ENCODE data around the gene LAD1.

Gene LAD1

DNA sequence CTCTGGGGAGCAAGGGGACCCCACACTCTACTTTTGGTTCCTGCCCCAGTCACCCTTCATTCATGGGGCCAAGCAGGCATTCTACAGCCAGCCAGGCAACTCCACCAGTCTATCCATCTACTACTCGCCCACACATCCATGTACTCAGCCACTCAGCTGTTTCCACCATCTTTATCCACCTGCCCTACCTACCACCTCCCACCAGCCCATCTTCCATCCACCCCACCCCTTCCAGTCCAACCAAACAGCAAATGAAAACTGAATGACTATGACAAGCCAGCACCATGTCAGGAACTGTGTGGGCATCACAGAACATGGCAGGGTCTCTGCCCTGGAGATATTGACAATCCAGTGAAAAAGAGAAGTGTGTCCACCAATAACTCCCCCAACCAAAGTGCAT, 7.9 kb downstream of the LAD1 start:
- DNase-seq = no peak

DNA sequence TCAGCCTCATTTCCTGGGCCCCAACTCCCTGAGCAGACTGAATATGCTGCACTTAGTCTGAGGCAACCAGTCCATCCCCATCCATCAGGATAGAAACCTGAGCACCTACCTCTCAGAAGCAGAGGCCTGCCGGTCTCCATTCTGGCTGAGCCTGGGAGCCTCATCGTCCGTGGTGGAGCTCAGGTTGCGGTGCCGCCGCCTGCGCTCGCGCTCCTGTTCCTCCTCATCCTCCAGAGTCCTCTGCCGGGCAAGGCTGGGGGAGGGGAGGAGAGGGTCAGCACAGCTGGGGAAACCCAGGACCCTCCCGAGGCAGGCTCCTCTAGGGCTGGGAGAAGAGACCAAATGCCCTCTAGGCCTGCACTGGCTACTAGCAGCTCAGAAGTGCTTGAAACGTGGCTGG, 10.1 kb downstream of the LAD1 start:
- no peak for DNase-seq

DNA sequence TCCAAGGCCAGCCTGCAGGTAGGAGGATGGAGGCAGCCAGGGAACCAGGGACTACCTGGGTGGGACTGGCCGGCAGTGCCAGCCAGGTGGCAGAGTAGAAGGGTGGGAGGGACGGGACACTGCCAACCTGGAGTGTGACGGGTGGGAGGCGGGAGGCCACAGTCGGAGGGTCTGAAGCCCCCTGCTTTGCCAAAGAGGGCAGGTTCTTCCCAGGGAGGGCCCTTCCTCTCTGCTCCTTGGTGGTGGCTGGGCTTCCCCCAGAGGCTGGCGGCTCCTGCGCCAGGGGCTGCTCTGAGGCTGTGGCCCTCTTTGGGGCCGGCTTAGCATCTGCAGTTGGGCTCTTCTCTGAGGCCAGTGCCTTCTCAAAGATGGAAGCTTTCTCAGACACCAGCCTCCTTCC, 12.9 kb downstream of the LAD1 start:
- no peak for DNase-seq

DNA sequence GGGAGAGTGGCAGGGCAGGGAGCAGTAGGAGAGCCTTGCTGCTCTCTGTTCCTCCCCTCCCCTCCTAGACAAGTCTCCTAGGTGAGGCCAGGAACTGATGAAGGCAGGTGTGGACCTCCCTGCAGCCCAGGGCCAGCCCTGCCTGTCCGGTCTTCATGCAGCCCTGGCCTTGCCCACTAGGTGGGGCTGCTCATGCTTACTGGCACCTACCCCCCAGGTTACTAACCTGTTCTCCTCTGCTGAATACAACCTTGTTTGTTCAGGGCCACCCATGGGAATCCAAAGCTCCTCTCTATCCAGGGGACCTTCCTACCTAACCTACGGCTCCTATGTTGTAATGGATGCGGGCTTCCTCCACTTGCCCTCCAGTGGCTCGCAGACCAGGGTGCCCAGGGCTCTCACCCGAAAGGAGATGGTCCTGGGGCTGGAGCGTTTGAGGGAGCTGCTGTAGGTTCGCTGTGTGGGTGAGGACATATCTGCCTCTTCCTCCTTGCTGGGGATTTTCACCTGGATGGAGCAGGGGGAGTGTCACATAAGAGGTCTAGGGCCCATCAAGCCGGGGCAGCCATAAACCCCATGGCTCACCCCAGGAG, 13.7 kb downstream of the LAD1 start:
- DNase-seq = peak; percentile 41

DNA sequence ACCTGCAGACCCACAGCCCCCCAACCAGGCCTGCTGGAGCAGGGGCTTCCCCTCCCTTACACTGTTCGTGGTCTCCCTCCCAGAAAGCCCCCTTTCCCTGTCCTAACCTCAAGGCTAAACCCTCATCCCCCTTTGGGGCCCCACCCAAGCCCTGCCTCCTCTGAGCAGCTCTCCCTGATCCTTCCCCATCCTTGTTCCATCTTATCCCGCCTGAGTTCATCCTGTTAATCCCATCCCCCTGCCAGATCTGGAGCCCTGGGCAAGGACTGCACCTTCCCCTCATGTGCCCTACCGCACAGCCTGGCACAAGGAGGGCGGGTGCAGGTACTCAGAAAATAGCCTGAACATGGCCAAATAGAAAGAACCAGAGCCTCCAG, 14.7 kb downstream of the LAD1 start:
- no peak for DNase-seq

DNA sequence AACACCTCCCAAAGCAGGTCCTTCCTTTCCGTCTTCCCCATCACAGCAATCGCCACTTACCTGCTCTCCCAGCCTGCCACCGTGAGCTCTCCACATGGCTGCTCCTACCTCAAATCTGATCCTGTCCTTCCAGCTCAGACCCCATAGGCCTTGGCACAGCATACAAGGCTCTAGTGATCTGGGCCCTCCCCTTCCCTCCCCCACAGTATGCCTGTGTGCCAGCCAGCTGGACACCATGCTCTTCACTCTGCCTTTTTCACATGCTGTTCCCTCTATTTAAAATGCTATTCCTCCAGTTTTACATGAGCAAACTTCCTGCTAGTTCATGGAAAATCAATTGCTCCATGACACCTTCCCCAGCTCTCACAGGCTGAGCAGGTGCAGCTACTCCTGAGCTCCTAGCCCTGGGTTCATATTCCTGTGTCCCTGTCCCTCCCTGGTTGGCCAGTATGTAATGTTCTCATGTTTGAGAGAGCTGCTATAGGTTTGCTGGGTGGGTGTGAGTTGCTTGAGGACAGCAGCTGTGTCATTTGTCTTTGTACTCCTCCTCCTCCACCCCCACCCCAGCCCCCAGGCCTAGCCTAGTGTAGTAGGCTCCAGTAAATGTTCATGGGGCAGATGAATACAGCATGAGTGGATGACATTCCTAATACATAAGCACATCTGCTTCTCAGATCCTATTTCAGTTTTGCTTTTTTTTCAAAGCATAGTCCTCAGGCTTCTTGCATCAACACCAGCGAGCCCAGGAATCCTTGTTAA, 15.3 kb downstream of the LAD1 start:
- no peak for DNase-seq

DNA sequence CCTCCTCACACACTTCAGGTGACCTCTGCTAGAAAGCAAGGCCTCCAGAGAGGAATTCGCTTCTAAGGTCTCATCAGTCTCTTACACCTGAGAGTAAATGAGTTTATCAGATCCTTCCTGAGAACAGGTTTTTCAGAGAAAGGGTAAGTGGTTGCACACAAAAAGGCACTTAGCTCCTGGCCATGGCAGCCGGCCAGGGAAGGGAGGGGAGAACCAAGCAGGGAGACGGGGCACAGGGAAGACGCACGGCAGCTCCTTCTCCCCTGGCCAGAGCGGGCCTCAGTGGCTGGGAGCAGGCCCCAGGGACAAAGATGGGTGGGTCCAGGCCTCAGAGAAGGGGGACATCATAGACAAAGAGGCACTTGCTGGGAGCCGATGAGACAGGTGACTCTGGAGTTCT, 18.0 kb downstream of the LAD1 start:
- no peak for DNase-seq

DNA sequence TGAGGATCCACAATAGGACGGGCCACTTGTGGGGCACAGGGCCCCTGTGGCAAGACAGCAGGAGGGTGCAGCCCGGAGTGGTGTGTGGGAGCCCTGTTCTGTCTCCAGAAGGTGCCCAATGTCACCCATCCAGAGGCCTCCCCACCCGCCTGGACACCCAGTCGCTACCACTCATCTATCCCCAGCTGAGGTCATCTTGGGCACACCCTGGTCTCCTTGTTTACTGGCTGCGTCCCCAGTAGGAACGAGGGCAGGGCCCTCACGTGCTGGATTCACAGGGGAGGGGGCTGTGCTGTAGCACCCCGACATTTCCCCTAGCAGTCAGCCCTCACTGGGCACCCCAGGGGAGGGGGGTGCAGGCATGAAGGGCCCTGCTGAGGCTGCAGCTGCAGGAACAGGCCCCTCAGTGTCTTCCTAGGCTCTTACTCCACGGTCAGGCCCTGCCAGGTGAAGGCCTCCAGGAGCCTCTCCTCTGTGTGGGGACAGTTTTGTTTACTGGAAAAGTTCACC, 19.3 kb downstream of the LAD1 start:
- no peak for DNase-seq

DNA sequence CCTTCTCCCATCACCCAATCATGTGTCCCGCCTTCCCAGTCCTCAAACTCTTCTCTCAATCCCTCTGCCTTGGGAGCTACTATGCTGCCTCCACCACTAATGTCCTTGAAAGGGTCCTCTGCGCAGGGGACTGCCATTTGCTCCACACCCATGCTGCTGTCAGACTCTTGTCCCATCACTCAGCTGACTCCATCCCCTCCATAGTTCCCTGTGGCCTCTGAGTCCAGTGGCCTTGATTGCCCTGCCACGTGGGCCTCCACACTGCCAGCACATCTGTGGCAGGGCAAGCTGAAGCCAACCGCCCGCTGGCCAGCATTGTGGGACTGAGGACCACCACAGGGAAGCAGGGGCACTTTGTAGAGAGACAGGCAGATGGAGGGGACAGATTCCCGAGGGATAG, 20.3 kb downstream of the LAD1 start:
- no peak for DNase-seq

DNA sequence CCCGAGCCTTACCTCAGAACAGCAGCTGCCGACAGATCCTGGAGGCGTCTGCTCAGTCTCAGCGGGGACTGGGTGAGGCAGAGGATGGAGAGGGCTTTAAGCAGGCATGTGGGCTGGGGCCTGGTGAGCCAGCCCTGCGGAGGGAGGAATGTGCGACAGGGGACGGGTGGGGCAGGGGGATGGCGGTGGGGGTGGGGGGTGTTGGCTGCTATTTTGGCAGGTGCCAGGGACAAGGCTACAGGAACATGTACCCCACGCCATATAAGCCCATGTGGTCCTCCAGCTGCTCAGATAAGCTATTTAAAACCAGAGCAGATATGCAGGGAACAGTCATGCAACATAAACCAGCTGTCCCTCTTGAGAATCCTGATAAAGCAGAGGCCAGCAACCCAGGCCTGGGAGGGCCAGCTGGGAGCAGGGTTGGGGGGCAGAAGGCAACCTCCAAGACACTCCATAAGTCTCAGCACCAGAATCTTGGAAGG, 21.5 kb downstream of the LAD1 start, which contains the start of gene TNNT2:
Gene TNNT2, minus strand, starts transcription at position 70 of the 482 bp plus-strand sequence. CDS start 4,426 bp downstream, outside the sequence.
- no peak for DNase-seq

DNA sequence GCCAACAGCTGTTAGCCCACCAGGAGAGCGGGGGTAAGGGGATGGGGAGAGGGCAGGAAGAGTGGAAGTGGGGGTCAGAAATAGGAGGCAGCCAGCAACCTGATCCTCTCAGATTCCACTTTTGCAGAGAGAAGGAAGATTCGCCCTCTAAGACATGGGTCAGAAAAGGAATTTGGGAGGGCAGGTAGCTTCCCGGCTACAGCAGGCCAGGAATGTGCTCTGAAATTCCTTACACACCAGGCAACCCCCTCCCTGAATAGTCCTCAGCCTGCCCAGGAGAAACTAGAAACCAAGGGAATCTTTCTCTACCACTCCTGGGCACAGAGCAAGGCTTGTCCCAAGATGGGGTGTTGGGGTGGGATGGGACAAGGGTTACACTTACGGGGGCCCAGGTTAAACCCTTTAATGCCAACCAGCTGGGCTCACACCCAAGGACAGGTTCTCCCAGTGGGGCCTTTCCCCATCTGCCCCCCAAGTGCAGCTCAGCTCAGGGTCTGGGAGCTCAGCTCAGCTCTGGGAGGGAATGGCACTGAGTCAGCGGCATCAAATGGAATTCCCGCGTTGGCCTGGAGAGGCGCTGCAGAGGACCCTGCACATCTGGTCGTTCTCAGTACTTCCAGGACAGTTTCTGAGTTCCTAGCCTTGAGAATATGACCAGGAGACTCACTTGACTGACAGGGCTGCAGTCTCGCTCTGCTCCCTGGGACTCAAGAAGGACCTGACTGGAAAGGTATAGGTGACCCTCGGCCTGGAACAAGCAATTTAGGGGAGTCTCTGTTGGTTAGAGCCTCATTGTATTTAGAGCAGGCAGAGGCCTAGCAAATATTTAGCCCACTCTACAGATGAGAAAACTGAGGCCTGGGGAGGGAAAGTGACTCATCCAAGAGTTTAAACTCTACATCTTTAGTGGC, 22.4 kb downstream of the LAD1 start:
- DNase-seq = peak; percentile 18

DNA sequence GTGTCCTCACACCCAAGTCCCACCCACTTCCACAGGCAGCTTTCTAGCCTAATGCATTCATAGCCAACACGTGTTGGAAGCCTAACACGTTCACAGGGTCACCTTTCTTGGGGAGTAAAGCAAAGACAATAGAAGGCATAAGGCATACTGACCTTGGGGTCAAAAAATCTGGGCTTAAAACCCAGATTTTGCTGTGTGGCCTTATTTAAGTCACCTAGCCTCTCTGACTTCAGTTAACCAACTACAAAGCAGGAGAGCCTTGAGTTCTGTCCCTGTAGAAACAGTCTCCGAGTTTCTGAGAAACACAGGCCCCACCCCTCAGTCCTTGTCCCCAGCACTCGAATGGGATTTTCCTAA, 23.0 kb downstream of the LAD1 start:
- DNase-seq = no peak

DNA sequence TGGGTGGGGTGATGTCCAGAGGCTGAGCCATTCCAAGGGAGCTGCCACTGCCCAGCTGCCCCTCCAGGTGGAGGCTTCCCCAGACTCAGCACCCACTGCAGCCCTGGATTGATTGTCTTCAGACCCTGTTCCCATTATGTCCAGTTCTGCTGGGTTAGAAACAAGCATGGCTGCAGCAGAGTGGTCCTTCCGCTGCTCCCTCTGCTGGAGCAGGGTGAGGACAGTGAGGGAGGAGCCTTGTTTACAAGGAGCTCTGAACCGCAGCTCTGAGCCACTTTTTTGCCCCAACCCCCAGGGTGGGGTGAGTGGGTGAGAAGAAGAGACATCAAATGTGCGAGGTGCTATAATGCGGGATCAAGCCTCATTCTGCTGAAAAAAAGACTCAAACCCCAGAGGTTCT, 24.0 kb downstream of the LAD1 start:
- no peak for DNase-seq

DNA sequence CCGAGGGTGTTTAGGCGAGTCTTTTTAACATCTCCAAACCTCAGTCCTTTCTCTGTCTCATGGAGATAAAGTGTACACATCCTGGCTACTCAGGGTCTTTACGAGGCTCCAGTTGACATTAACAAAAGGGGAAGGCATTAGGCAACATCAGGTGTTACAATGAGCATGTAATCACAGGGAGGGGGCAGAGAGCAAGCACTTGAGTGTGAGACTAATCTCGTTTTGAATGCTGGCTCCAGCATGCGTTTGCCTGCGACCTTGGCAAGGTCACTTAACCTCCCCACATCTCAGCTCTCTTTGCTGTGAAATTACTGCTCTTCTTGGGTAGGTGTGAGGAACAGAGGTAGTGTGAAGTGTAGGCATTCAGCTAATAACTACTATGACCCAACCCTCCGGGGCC, 24.8 kb downstream of the LAD1 start:
- DNase-seq = no peak

DNA sequence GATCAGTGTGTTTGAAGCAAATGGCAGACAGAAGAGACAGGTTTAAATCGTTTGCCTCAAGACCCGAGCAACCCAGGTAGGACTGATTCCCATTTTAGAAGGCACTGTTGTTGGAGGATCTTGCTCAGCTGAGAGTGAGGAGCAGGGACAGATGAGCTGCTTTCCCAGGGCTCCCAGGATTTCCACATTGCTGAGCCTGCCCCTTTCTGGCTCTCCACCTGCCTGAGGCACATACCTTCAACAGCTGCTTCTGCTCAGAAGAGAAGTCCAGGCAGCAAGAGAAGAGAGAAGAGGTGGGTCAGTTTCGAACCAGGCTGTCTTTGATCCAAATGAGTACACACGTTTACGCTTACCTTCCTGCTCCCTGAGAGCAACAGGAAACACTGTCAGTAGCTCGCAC, 27.3 kb downstream of the LAD1 start:
- no peak for DNase-seq

DNA sequence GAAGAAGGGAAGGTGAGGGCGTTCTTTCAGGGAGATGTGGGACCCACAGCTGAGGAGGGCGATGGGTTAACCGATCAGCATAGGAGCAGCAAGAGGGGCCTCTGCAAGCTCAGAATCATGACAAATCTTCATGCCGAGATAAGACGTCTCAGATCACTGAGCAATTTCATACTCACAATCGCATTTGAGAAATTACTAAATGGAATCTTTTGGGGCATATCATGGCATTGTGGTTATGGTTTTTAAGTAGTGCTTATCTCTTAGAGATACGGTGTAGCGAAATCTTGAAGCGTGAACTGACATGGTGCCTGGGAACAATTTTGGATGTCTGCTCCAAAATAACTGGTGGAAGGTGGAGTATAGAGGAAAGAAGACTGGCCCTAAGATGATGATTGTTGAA, 27.8 kb downstream of the LAD1 start:
- no peak for DNase-seq

DNA sequence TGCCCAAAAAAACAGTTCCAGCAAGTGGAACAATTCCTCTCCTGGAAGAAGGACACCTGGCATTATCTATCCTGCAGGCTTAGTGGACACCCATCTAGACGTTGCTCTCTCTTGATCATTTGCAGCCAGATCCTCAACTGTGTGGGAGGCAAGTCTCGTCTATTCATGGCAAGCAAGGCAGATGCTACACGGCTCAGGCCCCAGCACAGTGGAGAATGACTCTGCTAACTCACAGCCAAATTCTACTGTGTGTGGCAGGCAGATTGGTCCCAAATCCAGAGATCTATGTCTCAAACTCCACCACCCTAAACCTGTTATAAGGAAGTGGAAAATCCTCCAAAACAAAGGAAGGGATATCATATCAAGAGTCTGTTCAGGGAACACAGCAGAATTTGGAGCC, 28.6 kb downstream of the LAD1 start:
- no peak for DNase-seq

DNA sequence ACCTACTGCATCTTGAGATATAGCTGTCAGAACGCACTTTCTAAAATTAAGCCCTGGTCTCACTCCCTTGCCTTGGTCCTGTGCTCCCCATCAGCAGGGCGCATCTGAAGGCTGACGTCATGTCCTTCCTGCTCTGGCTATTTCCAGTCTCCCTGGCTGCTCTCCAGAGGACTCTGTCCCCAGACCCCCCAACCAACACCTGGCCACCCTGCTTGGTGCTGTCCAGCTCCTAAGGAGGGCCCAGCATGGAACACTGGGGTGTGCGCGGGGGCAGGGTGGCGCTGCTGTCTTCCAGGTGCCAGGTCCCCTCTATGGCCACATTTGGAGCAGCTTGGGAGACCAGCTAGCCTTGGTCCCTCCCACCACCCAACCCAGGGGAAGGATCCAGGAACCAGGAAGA, 29.9 kb downstream of the LAD1 start:
- no peak for DNase-seq

DNA sequence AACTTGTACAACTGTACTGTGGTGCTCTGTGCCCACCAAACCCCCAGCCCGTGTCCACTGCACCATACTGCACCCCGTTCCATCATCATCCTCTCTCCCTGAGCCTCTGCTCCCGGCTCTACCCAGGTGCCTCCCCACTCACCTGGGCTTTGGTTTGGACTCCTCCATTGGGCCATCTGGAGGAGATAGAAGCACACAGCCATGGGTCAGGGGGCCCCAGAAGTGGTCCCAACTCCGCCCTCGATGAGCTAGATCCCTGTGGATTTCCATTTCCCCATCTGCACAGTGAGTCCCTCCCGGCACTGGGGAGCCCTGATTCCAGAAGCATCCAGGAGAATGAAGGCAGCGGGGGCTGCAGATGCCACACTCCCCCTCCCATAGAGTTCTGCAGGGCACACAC, 32.4 kb downstream of the LAD1 start:
- no peak for DNase-seq

DNA sequence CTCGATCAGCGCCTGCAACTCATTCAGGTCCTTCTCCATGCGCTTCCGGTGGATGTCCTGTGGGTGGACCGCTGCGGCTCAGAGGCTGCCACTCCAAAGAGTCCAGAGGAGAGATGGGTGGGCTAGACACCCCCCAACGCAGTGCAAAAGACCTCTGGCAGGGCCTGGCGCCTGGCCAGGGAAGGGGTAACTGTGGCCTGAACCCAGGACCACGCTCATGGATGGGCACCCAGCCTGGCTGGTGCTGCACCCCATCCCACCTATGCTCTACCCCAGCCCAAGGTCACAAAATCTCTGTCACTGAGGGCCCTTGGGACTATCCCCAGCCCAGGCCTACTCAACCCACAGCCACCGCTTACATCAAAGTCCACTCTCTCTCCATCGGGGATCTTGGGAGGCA, 33.9 kb downstream of the LAD1 start:
- no peak for DNase-seq

DNA sequence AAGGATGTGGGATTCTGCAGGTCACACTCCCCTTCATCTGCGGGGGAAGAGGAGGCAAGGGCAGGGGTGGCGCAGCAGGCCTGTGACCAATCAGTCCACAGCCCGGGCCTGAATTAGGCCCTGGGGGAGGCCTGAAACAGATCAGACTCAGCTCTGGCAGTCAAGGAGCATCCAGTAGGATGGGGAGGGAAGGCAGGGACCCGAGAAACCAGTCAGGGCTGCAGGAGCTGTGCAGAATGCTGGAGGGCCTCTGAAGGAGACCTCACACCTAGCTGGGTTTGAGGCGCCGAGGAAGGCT, 34.4 kb downstream of the LAD1 start:
- DNase-seq = no peak

DNA sequence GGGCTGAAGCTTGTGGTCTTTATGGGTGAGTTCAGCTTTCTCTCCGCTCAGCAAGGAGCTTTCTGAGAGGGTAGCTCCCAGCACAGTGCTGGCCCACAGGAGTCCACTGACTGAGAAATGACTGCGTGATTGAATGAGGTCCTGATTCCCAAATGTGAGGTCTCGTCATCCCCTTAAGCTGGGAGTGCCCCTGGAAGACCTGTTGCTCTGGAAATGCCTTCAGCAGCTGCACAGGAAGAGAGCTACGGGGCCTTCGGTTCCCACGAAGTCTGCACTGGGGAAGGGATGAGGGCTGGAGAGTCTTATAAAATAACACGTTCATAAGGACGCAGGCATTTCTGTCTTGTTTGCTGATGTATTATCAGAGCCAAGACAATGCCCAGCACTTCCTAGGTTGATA, 35.7 kb downstream of the LAD1 start:
- no peak for DNase-seq

DNA sequence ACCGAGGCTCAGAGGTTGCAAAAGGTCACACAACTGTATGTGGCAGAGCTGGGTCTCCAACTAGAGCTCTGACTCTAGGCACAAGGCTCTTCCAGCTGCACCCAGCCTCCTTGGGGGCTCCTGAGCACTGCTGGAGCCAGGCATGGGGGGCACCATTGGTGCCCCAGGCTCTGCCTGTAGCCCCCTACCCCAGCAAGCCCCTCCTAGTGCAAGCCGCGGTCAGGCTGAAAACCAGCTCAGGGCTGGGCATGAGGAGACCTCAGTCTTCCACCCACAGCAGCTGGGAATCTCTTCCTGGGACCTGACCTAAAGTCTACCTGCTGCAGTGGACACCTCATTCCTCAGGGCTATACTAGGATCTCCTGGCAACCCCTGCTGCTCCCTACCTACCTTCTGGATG, 36.2 kb downstream of the LAD1 start:
- DNase-seq = no peak
